WTC11 (cell line): ENCODE measurements around the gene ZNF750.

Experiments used
- CREB1 ChIP-seq: sonication (generic); formaldehyde crosslinking; IDR thresholded peaks from 2 replicates; pipeline ENCODE4 v1.8.0; 2023; ENCODE audit warnings: mild to moderate bottlenecking, missing genetic modification reagents
- NR2C2 ChIP-seq: sonication (generic); formaldehyde crosslinking; IDR thresholded peaks from 2 replicates; pipeline ENCODE4 v1.8.0; 2022; ENCODE audit warnings: mild to moderate bottlenecking, missing genetic modification reagents
- SMAD3 ChIP-seq: sonication (generic); formaldehyde crosslinking; IDR thresholded peaks from 2 replicates; pipeline ENCODE4 v1.8.0; 2022; ENCODE audit warnings: missing genetic modification reagents, mild to moderate bottlenecking, borderline replicate concordance
- TP53 ChIP-seq: sonication (generic); formaldehyde crosslinking; IDR thresholded peaks from 2 replicates; pipeline ENCODE4 v1.8.1; 2023; ENCODE audit warnings: mild to moderate bottlenecking, missing genetic modification reagents
- TF ChIP-seq, protein P1 (sequence below): fragments of 200-600 bp; IDR thresholded peaks from 2 replicates; pipeline ENCODE4 v1.8.0; 2022; ENCODE audit warnings: antibody characterized with exemption

- no peak for TF ChIP-seq CREB1 (CRISPR knock-in tag)
- TF ChIP-seq NR2C2 (CRISPR knock-in tag) = no peak
- TF ChIP-seq TP53 (CRISPR knock-in tag) = no peak
- TF ChIP-seq, protein P1, sequence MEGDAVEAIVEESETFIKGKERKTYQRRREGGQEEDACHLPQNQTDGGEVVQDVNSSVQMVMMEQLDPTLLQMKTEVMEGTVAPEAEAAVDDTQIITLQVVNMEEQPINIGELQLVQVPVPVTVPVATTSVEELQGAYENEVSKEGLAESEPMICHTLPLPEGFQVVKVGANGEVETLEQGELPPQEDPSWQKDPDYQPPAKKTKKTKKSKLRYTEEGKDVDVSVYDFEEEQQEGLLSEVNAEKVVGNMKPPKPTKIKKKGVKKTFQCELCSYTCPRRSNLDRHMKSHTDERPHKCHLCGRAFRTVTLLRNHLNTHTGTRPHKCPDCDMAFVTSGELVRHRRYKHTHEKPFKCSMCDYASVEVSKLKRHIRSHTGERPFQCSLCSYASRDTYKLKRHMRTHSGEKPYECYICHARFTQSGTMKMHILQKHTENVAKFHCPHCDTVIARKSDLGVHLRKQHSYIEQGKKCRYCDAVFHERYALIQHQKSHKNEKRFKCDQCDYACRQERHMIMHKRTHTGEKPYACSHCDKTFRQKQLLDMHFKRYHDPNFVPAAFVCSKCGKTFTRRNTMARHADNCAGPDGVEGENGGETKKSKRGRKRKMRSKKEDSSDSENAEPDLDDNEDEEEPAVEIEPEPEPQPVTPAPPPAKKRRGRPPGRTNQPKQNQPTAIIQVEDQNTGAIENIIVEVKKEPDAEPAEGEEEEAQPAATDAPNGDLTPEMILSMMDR = no peak
- TF ChIP-seq SMAD3 (CRISPR knock-in tag) = no peak
These were observed 5.0 kb upstream of the ZNF750 start for GRCh38 chr17:82844796-82845162.
